Measurements from ENCODE around the gene SLC23A3. TPM values are rescaled to one million over a fixed set of nuclear protein-coding genes. Genes with fewer than 3 reads are reported as not detected.

SLC23A3 gene
- total RNA-seq, 1 experiment from 2014 or later: 1.9 TPM

GRCh38 chr2:219182331-219183150 lies 12.7 kb upstream of the SLC23A3 start:
- DNase-seq (ENCODE audit: low spot score): no peak
- Histone ChIP-seq H3K27ac (ENCODE audit: low read depth, low read length, poor library complexity, severe bottlenecking) (no peak overlapping the region), H3K36me3 (ENCODE audit: insufficient read depth, low read length, poor library complexity, severe bottlenecking) (peaks cover 40% of the 10 kb centered on the region), H3K4me3 (ENCODE audit: low read depth, low read length, poor library complexity, severe bottlenecking) (no peak overlapping the region), H3K27me3 (replicated peaks; ENCODE audit: insufficient read depth, low read depth, low read length, poor library complexity) (no peaks in the 10 kb centered on the region), H3K9me3 (ENCODE audit: low read depth, low read length, poor library complexity, severe bottlenecking) (no peaks in the 10 kb centered on the region), H3K4me1 (ENCODE audit: insufficient read depth, low read length, poor library complexity, severe bottlenecking) (peaks cover 5% of the 10 kb centered on the region)
- CTCF ChIA-PET: no interaction called here
- no peak for TF ChIP-seq EZH2 (IDR thresholded peaks at IDR 0.05; ENCODE audit: borderline replicate concordance, low read depth, low read length, poor library complexity, severe bottlenecking)
- TF ChIP-seq, protein P1, sequence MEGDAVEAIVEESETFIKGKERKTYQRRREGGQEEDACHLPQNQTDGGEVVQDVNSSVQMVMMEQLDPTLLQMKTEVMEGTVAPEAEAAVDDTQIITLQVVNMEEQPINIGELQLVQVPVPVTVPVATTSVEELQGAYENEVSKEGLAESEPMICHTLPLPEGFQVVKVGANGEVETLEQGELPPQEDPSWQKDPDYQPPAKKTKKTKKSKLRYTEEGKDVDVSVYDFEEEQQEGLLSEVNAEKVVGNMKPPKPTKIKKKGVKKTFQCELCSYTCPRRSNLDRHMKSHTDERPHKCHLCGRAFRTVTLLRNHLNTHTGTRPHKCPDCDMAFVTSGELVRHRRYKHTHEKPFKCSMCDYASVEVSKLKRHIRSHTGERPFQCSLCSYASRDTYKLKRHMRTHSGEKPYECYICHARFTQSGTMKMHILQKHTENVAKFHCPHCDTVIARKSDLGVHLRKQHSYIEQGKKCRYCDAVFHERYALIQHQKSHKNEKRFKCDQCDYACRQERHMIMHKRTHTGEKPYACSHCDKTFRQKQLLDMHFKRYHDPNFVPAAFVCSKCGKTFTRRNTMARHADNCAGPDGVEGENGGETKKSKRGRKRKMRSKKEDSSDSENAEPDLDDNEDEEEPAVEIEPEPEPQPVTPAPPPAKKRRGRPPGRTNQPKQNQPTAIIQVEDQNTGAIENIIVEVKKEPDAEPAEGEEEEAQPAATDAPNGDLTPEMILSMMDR (conservative IDR thresholded peaks at IDR 0.05; ENCODE audit: low read depth, low read length): no peak
- POLR2A ChIA-PET (ENCODE audit: low non-redundant PET): interaction anchor here (0.6 to 0.7 kb wide), 2 partner anchors 108 to 572 kb away, joined by 6 to 12 read pairs; no protein-coding TSS in a partner anchor
- BruUV-seq (replicated peaks): no TSS peak
- intact Hi-C loops (cut with micrococcal nuclease; ENCODE audit: unreplicated experiment): no loop called here

DNA sequence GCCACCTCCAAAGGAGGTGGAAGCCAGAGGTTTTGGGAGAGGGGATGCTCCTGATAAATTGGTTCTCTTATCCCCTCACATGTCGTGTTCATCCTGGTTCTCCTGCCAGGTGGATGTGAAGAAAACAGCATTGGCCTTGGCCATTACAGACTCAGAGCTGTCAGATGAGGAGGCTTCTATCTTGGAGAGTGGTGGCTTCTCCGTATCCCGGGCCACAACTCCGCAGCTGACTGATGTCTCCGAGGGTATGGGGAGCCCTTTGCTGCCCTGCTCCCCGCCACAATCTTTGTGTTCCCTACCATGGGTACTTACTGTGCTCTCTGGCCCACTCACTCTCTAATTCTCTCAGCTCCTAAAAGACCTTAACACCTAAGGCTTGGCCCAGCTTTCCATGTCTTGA lies 11.7 kb upstream of the SLC23A3 start:
- POLR2A ChIA-PET (ENCODE audit: low non-redundant PET): interaction anchor here (0.6 kb wide), 1 partner anchor 109 kb away, joined by 6 read pairs; no protein-coding TSS in a partner anchor

DNA sequence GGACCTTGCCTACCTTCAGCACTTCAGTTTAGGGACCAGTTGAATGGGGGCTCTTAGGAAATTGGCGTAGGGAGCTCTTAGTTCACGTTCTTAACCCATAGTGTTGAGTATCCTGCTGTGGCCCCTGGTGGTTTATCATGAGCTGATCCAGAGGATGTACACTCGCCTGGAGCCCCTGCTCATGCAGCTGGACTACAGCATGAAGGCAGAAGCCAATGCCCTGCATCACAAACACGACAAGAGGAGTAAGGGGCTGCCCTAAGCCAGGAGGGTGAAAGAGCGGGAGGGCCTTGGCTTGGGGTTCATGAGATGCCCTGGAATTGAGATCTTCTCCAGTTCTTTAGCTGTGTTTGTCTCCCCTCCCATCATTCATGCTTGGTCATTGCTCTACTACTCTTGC lies 11.1 kb upstream of the SLC23A3 start:
- Histone ChIP-seq H3K9me3 (ENCODE audit: low read depth, low read length, poor library complexity, severe bottlenecking) (no peaks in the 10 kb centered on the region), H3K4me3 (ENCODE audit: low read depth, low read length, poor library complexity, severe bottlenecking) (no peak overlapping the region), H3K36me3 (ENCODE audit: insufficient read depth, low read length, poor library complexity, severe bottlenecking) (peaks cover 40% of the 10 kb centered on the region), H3K27ac (ENCODE audit: low read depth, low read length, poor library complexity, severe bottlenecking) (no peak overlapping the region), H3K4me1 (ENCODE audit: insufficient read depth, low read length, poor library complexity, severe bottlenecking) (peaks cover 5% of the 10 kb centered on the region), H3K27me3 (replicated peaks; ENCODE audit: insufficient read depth, low read depth, low read length, poor library complexity) (no peaks in the 10 kb centered on the region)
- ChIA-PET CTCF (no interaction called here), POLR2A (ENCODE audit: low non-redundant PET) (no interaction called here)
- BruUV-seq (replicated peaks): no TSS peak
- no peak for DNase-seq (ENCODE audit: low spot score)
- intact Hi-C loops (cut with micrococcal nuclease; ENCODE audit: unreplicated experiment): no loop called here
- TF ChIP-seq EZH2 (IDR thresholded peaks at IDR 0.05; ENCODE audit: borderline replicate concordance, low read depth, low read length, poor library complexity, severe bottlenecking): no peak
- TF ChIP-seq, protein P1 (conservative IDR thresholded peaks at IDR 0.05; ENCODE audit: low read depth, low read length): no peak

More for the DNA sequence above, 11.7 kb upstream of the SLC23A3 start:
- no peak overlapping the region for H3K27ac ChIP-seq (ENCODE audit: low read depth, low read length, poor library complexity, severe bottlenecking)
- DNase-seq (ENCODE audit: low spot score): no peak
- TF ChIP-seq, protein P1 (conservative IDR thresholded peaks at IDR 0.05; ENCODE audit: low read depth, low read length): no peak
- no peak for TF ChIP-seq EZH2 (IDR thresholded peaks at IDR 0.05; ENCODE audit: borderline replicate concordance, low read depth, low read length, poor library complexity, severe bottlenecking)
- H3K4me1 ChIP-seq (ENCODE audit: insufficient read depth, low read length, poor library complexity, severe bottlenecking): peaks cover 5% of the 10 kb centered on the region
- H3K9me3 ChIP-seq (ENCODE audit: low read depth, low read length, poor library complexity, severe bottlenecking): no peaks in the 10 kb centered on the region
- H3K27me3 ChIP-seq (replicated peaks; ENCODE audit: insufficient read depth, low read depth, low read length, poor library complexity): no peaks in the 10 kb centered on the region
- BruUV-seq (replicated peaks): no TSS peak
- intact Hi-C loops (cut with micrococcal nuclease; ENCODE audit: unreplicated experiment): no loop called here
- peaks cover 40% of the 10 kb centered on the region for H3K36me3 ChIP-seq (ENCODE audit: insufficient read depth, low read length, poor library complexity, severe bottlenecking)
- H3K4me3 ChIP-seq (ENCODE audit: low read depth, low read length, poor library complexity, severe bottlenecking): no peak overlapping the region
- CTCF ChIA-PET: no interaction called here
